Cardiac fibroblast (primary cell): ENCODE data around the gene FTCD.
"Not testable (repeated sequence)": the region's sequence is repeated elsewhere in the genome, so short reads cannot be mapped to it uniquely, and the experiment has no call there.

ENCODE experiments used
- DNase-seq, 2 donors: peaks; one replicate each; pipeline versions ENCODE4 v3.0.0 to v3.0.0-alpha.2; 2010; ENCODE audit warnings: low read depth in 2 of 2
- H3K4me3 ChIP-seq, 2 donors: replicated peaks in 1 of 2; 1 replicate in 1 of 2; 2 replicates in 1 of 2; pipeline ENCODE4 v1.5.1; 2011; ENCODE audit warnings: low read depth in 2 of 2, low read length in 2 of 2, mild to moderate bottlenecking in 2 of 2, moderate library complexity in 1 of 2
- CTCF ChIP-seq: IDR thresholded peaks from one replicate; pipeline ENCODE4 v1.5.1; 2011; ENCODE audit warnings: low read depth, mild to moderate bottlenecking, low read length, inconsistent platforms

FTCD gene

GRCh38 chr21:46145159-46145839, 10.1 kb downstream of the FTCD start:
- no peak for TF ChIP-seq CTCF
- no peak overlapping the region for H3K4me3 ChIP-seq
- no peak for DNase-seq

- no peak for TF ChIP-seq CTCF
- no peak for DNase-seq
- no peak overlapping the region for H3K4me3 ChIP-seq
Measured at GRCh38 chr21:46144464-46145070, 10.8 kb downstream of the FTCD start.

GRCh38 chr21:46142582-46143473, 12.6 kb downstream of the FTCD start:
- TF ChIP-seq CTCF = no peak
- no peak for DNase-seq

DNA sequence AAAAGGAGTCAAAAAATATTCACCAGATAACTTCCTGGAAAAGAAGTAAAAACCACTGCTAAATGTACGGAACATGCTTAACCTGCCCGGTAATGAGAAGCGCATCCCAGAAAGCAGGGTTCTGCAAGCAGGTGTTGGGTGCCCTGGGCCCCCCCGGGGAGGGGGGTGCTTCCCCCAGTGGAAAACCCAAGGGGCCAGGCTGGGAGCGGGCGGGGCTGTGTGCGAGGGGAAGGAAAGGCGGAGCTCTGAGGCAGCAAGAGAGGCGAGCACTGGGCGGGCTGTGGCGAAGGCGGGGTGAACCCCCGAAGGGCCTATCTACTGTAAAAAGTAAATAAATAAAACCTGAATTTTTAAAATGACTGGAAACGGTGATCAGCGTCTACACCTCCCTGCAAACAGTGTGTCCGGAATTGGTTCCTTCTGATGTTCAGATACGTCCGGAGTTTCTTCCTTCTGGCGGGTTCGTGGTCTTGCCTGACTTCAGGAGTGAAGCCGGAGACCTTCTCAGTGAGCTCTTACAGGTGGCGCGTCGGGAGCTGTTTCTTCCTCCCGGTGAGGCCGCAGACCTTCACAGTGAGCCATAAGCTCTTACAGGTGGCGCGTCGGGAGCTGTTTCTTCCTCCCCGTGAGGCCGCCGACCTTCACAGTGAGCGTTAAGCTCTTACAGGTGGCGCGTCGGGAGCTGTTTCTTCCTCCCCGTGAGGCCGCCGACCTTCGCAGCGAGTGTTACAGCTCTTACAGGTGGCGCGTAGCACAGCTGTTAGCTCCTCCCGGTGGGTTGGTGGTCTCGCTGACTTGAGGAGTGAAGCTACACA, 13.4 kb downstream of the FTCD start:
- no peak for DNase-seq
- H3K4me3 ChIP-seq = no peak overlapping the region
- no peak for TF ChIP-seq CTCF

More at GRCh38 chr21:46142582-46143473, 12.6 kb downstream of the FTCD start:
- H3K4me3 ChIP-seq = no peak overlapping the region

GRCh38 chr21:46140352-46141003, 14.9 kb downstream of the FTCD start:
- not testable (repeated sequence) for DNase-seq

DNA sequence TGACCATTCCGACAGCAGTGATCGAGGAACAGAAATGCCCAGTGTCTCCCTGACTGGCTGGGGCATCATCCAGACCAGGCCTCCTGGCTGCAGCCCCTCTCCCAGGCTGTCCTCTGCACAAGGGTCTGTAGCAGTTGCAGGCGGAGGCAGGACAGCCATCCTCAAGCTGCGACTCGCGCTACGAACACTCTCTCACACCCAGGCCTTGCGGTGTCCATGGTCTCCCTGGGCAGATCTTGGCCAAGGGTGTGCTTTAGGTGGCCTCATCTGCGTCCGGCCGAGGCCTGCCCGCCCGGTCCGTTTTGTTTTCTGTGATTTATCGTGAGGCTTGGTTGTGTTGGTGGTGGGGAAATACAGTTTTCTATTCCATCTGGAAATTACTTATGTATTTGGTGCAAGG, 15.7 kb downstream of the FTCD start:
- no peak overlapping the region for H3K4me3 ChIP-seq
- DNase-seq = no peak
- TF ChIP-seq CTCF = no peak

More at GRCh38 chr21:46140352-46141003, 14.9 kb downstream of the FTCD start:
- not testable (repeated sequence) for H3K4me3 ChIP-seq
